ENCODE data around the gene RHBDL1.

DNA sequence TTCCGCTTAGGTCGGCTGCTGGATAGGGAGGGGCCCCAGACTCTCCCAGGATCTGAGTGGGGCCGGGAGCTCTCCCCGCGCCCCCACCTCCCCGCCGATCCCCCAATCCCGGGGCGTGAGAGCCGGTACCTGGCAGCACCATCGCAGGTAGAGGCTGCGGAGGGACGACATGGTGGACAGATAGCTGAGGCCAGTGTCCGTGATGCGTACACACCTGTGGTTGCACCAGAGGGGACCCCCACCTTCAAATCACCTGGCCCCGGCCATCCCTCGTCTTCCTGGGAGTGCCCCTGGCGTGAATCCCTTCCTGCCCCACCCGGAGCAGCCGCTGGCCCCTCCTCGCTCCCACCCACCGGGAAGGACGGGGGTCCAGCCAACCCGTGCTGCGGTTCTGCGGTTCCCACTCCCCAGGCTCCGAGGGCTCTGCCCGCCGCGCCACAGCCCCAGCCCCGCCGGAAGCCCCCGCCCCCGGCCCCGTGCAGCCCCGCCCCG, 19.4 kb downstream of the RHBDL1 start:
- TF ChIP-seq, protein P1, sequence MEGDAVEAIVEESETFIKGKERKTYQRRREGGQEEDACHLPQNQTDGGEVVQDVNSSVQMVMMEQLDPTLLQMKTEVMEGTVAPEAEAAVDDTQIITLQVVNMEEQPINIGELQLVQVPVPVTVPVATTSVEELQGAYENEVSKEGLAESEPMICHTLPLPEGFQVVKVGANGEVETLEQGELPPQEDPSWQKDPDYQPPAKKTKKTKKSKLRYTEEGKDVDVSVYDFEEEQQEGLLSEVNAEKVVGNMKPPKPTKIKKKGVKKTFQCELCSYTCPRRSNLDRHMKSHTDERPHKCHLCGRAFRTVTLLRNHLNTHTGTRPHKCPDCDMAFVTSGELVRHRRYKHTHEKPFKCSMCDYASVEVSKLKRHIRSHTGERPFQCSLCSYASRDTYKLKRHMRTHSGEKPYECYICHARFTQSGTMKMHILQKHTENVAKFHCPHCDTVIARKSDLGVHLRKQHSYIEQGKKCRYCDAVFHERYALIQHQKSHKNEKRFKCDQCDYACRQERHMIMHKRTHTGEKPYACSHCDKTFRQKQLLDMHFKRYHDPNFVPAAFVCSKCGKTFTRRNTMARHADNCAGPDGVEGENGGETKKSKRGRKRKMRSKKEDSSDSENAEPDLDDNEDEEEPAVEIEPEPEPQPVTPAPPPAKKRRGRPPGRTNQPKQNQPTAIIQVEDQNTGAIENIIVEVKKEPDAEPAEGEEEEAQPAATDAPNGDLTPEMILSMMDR (IDR thresholded peaks at IDR 0.05): no peak
- TF ChIP-seq POLR2A (IDR thresholded peaks at IDR 0.05): no peak

Data from uterus (tissue), 2 donors.